K562 (cell line): ENCODE data around the gene KNCN. TPM values are rescaled to one million over a fixed set of nuclear protein-coding genes. Genes with fewer than 3 reads are reported as not detected.

Experiments used
- ATF4 ChIP-seq: fragments of 450-650 bp; formaldehyde crosslinking; IDR thresholded peaks from 2 replicates; pipeline ENCODE4 v1.4.0; 2022; ENCODE audit warnings: mild to moderate bottlenecking, moderate library complexity
- CBX8 ChIP-seq: fragments of 200-600 bp; sonication (generic); IDR thresholded peaks from 2 replicates; pipeline ENCODE4 v1.6.1; 2012; ENCODE audit warnings: borderline replicate concordance, mixed run types, low read depth, mild to moderate bottlenecking, moderate library complexity, mixed read lengths, low read length, control low read depth, inconsistent platforms; ENCODE audit not compliant: poor library complexity, severe bottlenecking; ENCODE audit errors: extremely low read depth
- CTBP1 ChIP-seq: fragments of 450-650 bp; IDR thresholded peaks from 2 replicates; pipeline ENCODE4 v1.6.1; 2016; ENCODE audit warnings: borderline replicate concordance
- ESRRA ChIP-seq: fragments of 450-650 bp; IDR thresholded peaks from 2 replicates; pipeline ENCODE4 v1.6.1; 2014; ENCODE audit warnings: low read depth, mild to moderate bottlenecking, moderate library complexity, borderline replicate concordance
- FOXA3 ChIP-seq, 2 experiments: fragments of 450-650 bp in 1 of 2; sonication (generic) in 1 of 2; formaldehyde crosslinking; IDR thresholded peaks in 1 of 2; conservative IDR thresholded peaks in 1 of 2; 2 replicates each; pipeline versions ENCODE4 v1.4.0 to v1.8.0; 2020 to 2022; ENCODE audit warnings: mild to moderate bottlenecking in 2 of 2, missing genetic modification reagents in 1 of 2
- HDAC2 ChIP-seq: fragments of 450-650 bp; IDR thresholded peaks from 2 replicates; pipeline ENCODE4 v1.6.1; 2016; ENCODE audit warnings: mild to moderate bottlenecking
- MTA2 ChIP-seq: fragments of 450-650 bp; IDR thresholded peaks from 2 replicates; pipeline ENCODE4 v1.6.1; 2016; ENCODE audit warnings: low read depth
- MYNN ChIP-seq, 2 experiments: sonication (generic); formaldehyde crosslinking in 1 of 2; IDR thresholded peaks; 2 replicates each; pipeline versions ENCODE4 v1.5.0 to v1.6.1; 2016 to 2020; ENCODE audit warnings: antibody characterized with exemption in 1 of 2, missing genetic modification reagents in 1 of 2
- NFIX ChIP-seq: fragments of 250-450 bp; sonication (Bioruptor Pico); IDR thresholded peaks from 2 replicates; pipeline ENCODE4 v1.4.0; 2020; ENCODE audit warnings: low read depth, mild to moderate bottlenecking, moderate library complexity
- RREB1 ChIP-seq: fragments of 250-450 bp; sonication (Bioruptor Pico); IDR thresholded peaks from 2 replicates; pipeline ENCODE4 v1.4.0; 2020
- TAL1 ChIP-seq: fragments of 450-650 bp; IDR thresholded peaks from 2 replicates; pipeline ENCODE4 v1.6.1; 2016; ENCODE audit warnings: mild to moderate bottlenecking
- ZFP91 ChIP-seq: sonication (generic); formaldehyde crosslinking; IDR thresholded peaks from 2 replicates; pipeline ENCODE4 v1.8.0; 2022; ENCODE audit warnings: mild to moderate bottlenecking, missing genetic modification reagents
- ZNF609 ChIP-seq: sonication (generic); formaldehyde crosslinking; IDR thresholded peaks from 2 replicates; pipeline ENCODE4 v1.8.1; 2023; ENCODE audit warnings: missing genetic modification reagents, mild to moderate bottlenecking, borderline replicate concordance
- polyA plus RNA-seq, 8 experiments: library from polyadenylated mRNA; depleted of rRNA in 4 of 8; stranded (reverse) in 5 of 8; unstranded in 3 of 8; fragments of >200 nt; fragmentation: Nextera tagmentation in 2 of 8; fragmentation: Illumina TruSeq in 1 of 8; extraction: Ambion mirVana in 2 of 8; extraction: Trizol in 1 of 8; gene quantifications; 2 replicates each; pipeline versions ENCODE4 v1.2.1 to v1.2.3, GENCODE V29; 2011 to 2014; ENCODE audit warnings: inconsistent platforms in 1 of 8, missing spikeins in 1 of 8
- total RNA-seq, 7 experiments: library from RNA; depleted of rRNA in 6 of 7; stranded (reverse); fragments of >200 nt in 6 of 7; fragmentation: Illumina TruSeq in 2 of 7; extraction: Trizol in 2 of 7; gene quantifications; 2 replicates each; pipeline versions ENCODE4 v1.2.1 to v1.2.3, GENCODE V29; 2011 to 2021; ENCODE audit warnings: low replicate concordance in 1 of 7

The KNCN gene
- total and polyA plus RNA-seq, 9 of the 15 experiments (the other 6 are each of a cell fraction or from before 2014, with no cell fraction given), result not detected

- no peak for TF ChIP-seq ATF4 (CRISPR knock-in tag)
- peak; percentile 36; the same call in 1 of the 2 replicates for TF ChIP-seq TAL1
- TF ChIP-seq FOXA3 (CRISPR knock-in tag; conservative IDR thresholded peaks at IDR 0.05 in 1 of 2, IDR thresholded peaks at IDR 0.05 in 1 of 2), result peak in 1 of 2 experiments; percentile 35; a peak in 1 of 4 replicates
- peak; percentile 28; the same call in 1 of the 2 replicates for TF ChIP-seq ESRRA
- TF ChIP-seq CTBP1, result peak; percentile 98
- no peak for TF ChIP-seq NFIX
- no peak for TF ChIP-seq CBX8
- no peak for TF ChIP-seq HDAC2
- peak; percentile 47; the same call in 1 of the 2 replicates for TF ChIP-seq MTA2
- no peak for TF ChIP-seq ZNF609 (CRISPR knock-in tag)
- TF ChIP-seq RREB1 (CRISPR knock-in tag), result peak; percentile 93
- 0 out of 2 replicates have a peak, but pooled peaks have one; percentile 33 for TF ChIP-seq MYNN (IDR thresholded peaks at IDR 0.05)
- no peak for TF ChIP-seq MYNN (CRISPR knock-in tag; IDR thresholded peaks at IDR 0.05)
- no peak for TF ChIP-seq ZFP91 (CRISPR knock-in tag)
- TF ChIP-seq, all 486 proteins: peak for 30
These were observed 31.5 kb upstream of the KNCN start (continued) for GRCh38 chr1:46582972-46583371.
